ENCODE data around the gene MMD.

- TF ChIP-seq ELF4 (CRISPR knock-in tag; IDR thresholded peaks at IDR 0.05): no peak
- TF ChIP-seq EP300 (IDR thresholded peaks at IDR 0.05; ENCODE audit: low read length): no peak
- TF ChIP-seq IRF2 (CRISPR knock-in tag; IDR thresholded peaks at IDR 0.05): no peak
- TF ChIP-seq CTCF (IDR thresholded peaks at IDR 0.05 in 2 of 3, conservative IDR thresholded peaks at IDR 0.05 in 1 of 3; ENCODE audit: insufficient read depth in 2 of 3, low read depth in 1 of 3, low read length in 3 of 3): no peak
- no peak for TF ChIP-seq GTF2F1 (IDR thresholded peaks at IDR 0.05; ENCODE audit: low read depth, low read length)
- no peak for TF ChIP-seq CEBPZ (IDR thresholded peaks at IDR 0.05; ENCODE audit: borderline replicate concordance, low read depth, low read length)
- no peak for TF ChIP-seq NR3C1 (CRISPR knock-in tag; IDR thresholded peaks at IDR 0.05)
- TF ChIP-seq HDAC8 (tag; IDR thresholded peaks at IDR 0.05): no peak
- TF ChIP-seq STAT5B (CRISPR knock-in tag; IDR thresholded peaks at IDR 0.05): no peak
- no peak for TF ChIP-seq RHOXF2B (CRISPR knock-in tag; conservative IDR thresholded peaks at IDR 0.05)
- TF ChIP-seq NFYB (IDR thresholded peaks at IDR 0.05; ENCODE audit: extremely low read depth, insufficient read length): no peak
- no peak for TF ChIP-seq YY1 (IDR thresholded peaks at IDR 0.05; ENCODE audit: borderline replicate concordance in 1 of 3, control insufficient read depth in 1 of 3, extremely low read depth in 1 of 3, insufficient read depth in 3 of 3, insufficient read length in 1 of 3, insufficient replicate concordance in 2 of 3, low read depth in 1 of 3, low read length in 2 of 3)
Measured at GRCh38 chr17:55444471-55445441, 23.1 kb upstream of the MMD start.

Data from K562 (cell line).